GM11168 (cell line): ENCODE results near the gene SRMS.

Experiments
- in situ Hi-C: fragments of 300-500 bp; cut with MboI; formaldehyde crosslinking; loops from one replicate; pipeline ENCODE4 v1.12.0; 2022; ENCODE audit warnings: low sequenced_read_pairs; ENCODE audit not compliant: unreplicated experiment

SRMS gene

DNA sequence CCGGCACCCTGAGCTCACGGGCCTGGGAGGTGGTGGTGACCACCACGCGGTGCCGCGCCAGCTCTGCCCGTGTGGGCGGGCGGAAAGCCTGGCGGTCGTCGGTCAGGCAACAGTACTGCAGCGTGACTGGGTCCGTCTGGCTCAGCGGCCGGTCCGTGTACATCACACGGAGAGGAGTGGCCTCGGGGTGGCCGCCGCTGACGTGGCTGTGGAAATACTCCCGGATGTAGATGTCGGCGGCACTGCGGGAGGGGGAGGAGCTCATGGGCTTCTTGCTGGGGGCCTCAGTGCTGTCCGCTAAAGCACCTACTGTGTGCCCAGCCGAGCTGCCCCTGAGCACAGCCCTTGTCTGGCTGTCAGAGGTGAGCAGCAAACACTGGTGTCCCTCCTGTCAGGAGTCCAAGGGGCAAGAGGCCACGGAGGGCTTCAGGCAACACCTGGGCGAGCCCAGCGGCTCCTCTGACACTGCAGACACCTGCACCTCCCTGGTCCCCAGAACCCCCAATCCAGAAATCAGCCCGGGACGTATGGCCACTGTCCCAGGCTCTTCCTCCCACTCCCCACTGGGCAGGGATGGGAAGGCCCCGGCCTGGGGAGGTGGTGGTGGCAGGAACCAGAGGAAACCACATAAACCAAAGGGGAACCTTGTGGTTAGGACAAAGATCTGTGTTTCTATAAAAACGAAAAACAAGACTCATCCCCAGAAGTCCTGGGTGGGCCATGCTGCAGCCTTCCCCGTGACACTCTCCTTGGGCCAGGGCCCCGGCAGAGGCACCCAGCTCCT, 20.0 kb upstream of the SRMS start:
- in situ Hi-C loops, result no loop called here

- in situ Hi-C loops, result no loop called here
Observed at GRCh38 chr20:63567136-63567385, 19.5 kb upstream of the SRMS start.

DNA sequence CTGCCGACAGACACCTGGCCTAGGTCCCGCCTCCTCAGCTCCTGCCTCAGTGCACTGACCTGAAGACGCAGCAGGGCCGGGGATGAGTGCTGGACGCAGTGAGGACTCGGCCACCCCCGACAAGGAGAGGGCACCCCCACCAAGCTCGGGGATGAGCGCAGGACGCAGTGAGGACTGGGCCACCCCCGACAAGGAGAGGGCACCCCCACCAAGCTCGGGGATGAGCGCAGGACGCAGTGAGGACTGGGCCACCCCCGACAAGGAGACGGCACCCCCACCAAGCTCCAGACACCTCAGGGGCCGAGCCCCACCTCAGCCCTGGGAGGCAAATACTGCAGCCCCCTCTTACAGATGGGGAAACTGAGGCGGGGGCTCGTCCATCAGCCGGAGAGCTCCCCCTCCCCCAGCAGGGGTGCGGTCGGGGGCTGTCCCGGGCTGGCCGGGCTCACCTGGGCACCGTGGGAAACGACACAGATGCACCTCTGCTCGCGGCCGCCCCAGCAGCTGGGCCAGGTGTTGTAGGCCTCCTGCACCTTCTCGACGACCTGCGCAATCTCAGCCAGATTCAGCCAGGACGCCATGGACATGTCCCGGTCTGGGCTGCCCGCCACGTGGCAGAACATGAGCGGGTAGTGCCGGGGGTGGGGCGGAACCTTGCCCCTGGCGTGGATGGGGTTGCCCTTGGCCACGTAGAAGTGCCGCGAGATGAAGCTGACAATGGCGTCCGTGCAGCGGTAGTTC, 19.0 kb upstream of the SRMS start:
- in situ Hi-C loops, result no loop called here

- in situ Hi-C loops, result no loop called here
Observed at GRCh38 chr20:63565699-63566335, 18.3 kb upstream of the SRMS start.

DNA sequence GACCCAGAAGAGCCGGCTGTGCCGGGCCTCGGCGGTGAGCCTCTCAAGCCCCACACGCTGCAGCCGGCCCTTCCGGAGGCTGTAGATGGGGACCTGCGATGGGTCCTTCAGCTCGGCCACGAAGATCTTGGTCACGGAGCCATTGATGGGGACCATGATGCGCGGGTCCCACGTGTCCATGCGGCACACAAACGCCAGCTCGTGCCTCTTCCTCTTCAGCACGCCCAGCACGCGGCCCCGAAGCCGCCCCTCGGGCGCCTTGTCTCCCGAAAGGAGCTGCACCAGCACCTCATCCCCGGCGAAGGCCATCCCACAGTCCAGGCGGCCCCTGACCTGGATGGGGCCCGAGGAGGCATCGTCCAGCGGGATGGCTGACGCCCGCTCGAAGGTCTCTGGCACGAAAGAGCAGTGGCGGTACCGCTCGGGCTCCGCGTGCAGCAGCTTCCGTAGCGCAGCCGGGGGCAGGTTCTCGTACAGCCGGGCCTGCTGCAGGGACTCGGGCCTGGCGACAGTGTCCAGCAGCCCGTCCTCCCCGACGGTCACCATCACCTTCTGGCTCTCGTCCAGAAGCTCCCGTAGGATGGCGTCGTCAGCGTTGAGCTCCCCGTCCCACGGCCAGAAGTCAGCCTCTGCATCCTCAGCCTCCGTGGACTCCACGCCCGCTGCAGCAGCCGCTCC, 17.6 kb upstream of the SRMS start:
- in situ Hi-C loops, result no loop called here

- in situ Hi-C loops, result no loop called here
Observed at GRCh38 chr20:63564036-63564810, 16.7 kb upstream of the SRMS start.

DNA sequence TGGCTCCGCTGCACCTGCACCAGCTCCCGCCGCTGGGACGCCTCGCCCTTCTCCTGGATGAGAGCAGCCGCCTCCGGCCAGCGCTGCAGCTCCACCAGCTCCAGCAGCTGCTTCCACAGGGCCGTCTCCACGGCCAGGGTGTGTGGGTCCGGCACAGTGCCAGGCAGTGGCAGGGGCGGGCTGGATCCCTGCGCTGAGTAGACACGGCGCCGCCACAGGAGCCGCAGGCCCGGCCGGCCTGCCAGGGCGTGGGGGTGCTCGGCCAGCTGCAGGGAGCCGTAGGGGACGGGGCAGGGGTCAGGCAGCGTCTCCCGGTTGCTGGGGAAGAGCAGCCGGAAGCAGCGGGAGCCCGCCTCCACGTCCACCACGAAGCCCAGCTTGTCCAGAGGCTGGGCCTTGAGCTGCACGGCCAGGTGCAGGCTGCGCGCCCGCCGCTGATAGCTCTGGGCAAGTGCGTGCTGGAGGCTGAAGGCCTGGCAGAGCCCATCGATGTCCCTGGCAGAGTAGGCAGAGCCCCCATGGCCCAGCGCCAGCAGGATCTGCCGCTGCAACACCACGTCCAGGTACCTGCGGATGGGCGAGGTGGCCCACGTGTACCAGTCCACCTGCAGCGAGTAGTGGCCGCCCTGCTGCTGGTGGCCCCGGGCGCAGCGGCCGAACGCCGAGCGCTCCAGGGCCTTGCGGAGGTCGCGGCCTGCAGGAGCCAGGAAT, 15.8 kb upstream of the SRMS start:
- in situ Hi-C loops, result no loop called here

GRCh38 chr20:63562461-63563224, 15.1 kb upstream of the SRMS start:
- in situ Hi-C loops, result no loop called here

DNA sequence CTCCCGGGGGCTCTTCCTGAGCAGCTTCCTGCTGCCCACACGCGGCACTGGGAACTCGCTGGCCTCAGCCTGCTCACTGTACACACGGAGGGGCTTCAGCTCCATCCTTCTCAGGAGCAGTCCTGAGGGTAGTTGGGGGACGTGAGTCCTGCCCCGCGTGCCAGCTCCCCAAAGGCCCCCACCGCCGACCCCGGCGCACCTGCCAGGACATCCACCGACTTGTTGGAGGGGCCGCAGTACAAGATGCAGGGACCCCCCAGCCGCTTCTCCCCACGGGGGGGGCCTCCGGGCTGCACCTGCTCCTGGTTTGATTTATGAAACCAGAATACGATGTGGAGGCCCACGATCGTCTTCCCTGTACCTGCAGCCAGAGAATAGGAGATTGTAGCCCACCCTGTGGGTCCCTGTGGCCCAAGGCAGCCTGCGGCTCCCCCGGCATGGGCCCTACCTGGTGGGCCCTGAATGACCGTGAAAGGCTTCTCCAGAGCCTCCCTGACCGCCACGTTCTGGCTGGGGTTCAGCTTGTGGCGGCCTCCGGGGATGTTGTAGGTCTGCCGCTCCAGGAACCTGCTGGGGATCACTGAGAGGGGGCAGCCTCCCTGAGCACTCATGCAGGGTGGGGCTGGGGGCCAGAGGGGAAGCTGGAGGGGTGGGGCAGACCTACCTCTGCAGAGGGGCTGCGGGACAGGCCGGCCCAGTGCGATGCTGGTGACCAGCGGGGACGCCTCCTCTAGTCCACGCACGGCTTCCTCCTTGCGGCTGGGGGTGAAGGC, 14.3 kb upstream of the SRMS start:
- in situ Hi-C loops, result no loop called here

DNA sequence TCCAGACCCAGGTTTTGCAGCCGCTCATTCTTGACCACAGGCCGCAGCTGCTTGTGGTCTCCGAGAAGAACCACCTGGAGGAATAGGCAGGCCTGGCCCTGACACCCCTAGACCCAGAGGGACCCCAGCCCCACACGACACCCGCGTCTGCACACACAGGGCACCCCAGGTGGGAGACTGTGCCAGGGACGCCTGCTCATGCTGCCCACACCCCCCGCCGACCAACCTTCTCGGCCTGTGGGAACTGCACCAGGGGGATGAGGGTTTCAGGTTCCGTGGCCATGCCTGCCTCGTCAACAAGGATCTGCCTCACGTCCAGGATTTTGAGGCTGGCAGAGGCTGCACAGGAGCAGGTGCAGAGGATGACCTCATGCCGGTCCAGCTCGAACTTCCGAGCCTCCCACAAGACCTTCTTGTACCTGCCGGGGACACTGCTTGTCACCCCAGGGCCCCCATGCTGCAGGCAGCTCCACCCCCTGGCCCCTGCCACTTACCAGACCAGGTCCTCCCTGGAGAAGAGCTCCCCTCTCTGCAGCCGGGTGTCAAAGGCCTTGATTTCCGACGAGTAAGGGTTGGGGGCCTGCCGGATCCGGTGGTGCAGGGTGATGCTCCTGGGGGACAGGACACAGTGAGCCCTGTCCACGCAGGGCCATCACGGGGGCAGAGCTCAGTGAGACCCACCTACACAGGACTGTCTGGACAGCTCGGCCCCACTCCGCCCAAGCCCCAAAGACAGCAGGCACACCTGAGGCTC, 13.5 kb upstream of the SRMS start:
- in situ Hi-C loops, result no loop called here

- in situ Hi-C loops, result no loop called here
Observed at GRCh38 chr20:63560333-63560805, 12.8 kb upstream of the SRMS start.

DNA sequence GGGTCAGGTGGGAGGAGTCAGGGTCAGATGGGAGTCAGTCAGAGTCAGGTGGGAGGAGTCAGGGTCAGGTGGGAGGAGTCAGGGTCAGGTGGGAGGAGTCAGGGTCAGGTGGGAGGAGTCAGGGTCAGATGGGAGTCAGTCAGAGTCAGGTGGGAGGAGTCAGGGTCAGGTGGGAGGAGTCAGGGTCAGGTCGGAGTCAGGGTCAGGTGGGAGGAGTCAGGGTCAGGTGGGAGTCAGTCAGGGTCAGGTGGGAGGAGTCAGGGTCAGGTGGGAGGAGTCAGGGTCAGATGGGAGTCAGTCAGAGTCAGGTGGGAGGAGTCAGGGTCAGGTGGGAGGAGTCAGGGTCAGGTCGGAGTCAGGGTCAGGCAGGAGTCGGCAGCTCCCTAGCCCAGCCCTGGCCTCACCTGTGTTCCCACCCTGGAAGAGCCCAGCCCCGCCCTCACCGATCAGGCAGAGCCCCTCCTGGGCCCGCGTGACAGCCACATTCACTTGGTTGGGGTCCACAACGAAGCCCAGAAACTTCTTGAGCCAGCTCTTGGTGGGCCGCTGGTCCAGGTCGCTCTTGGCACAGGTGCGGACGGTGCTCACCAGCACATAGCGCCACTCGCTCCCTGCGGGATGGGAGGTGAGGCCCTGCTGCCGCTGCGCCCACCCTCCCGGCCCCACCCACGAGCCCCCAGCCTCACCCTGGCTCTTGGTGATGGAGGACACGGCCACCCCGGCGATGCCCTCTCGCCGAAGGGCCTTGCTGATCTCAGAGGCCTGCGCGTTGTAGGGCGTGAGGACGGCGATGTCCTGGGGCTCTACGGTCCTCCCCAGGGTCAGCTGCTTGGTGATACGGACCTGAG, 12.2 kb upstream of the SRMS start:
- in situ Hi-C loops, result loop anchor here (10.0 kb wide), 1 partner anchor 295 kb away; no protein-coding TSS in a partner anchor

- in situ Hi-C loops, result loop anchor here (10.0 kb wide), 1 partner anchor 296 kb away; no protein-coding TSS in a partner anchor
Observed at GRCh38 chr20:63558804-63559484, 11.4 kb upstream of the SRMS start.

DNA sequence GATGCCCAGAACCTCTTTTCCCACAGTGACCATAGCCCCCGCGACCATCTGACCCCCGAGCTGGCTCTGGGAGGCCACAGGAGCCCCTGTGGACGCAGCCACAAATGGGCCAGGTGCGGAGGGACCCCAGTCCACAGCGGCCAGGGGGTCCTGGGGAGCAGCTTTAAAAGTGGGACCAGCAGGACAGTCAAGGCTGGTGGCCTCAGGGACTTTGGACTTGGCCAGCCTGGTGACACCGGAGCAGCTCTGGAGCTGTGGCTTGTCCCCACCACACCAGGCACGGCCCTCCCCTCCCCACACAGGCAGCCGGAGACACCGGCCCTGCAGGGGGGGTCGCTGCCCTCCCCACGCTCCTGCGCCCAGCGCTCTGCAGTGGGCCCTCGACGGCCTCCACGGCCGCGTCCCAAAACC, 9.9 kb upstream of the SRMS start:
- in situ Hi-C loops, result loop anchor here (10.0 kb wide), 1 partner anchor 297 kb away; no protein-coding TSS in a partner anchor

DNA sequence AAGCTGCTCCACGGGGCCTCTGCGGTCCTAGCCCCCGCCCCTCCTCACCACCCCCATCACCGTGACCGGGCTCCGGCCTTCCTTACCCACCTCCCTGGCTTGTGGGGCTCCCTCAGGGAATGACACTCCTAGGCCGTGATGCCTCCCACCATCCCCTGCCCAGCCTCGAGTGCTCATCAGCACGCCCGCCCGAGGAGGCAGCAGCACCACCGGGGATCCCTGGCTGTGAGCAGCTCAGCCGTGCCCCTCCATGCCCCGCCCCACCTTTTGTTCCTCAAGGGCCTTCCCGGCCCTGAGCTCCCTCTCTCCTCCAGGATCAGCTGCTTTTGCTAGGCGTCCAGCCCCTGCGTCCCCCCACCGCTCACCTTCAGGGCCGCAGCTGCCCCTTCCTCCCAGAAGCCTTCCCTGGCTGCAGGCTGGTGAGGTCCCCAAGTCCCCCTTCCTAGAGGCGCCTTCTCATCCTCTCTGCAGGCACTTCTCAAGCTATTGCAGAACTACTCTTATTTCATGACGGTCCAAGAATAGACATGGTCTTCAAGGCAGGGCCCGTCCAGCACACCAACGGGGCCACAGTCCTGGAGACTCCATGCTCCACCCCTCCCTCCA, 9.4 kb upstream of the SRMS start:
- in situ Hi-C loops, result loop anchor here (10.0 kb wide), 1 partner anchor 298 kb away; no protein-coding TSS in a partner anchor
